ENCODE results near the gene HGS.

HGS gene

GRCh38 chr17:81676906-81677305 lies 6.9 kb upstream of the HGS start:
- no peak for FAIRE-seq
- TF ChIP-seq CTCF (IDR thresholded peaks at IDR 0.05; ENCODE audit: insufficient read depth, missing control alignments), result no peak
- DNase-seq (ENCODE audit: insufficient read length, low spot score), result no peak

GRCh38 chr17:81680150-81680549 lies 3.7 kb upstream of the HGS start:
- DNase-seq (ENCODE audit: insufficient read length, low spot score), result no peak
- no peak for TF ChIP-seq CTCF (IDR thresholded peaks at IDR 0.05; ENCODE audit: insufficient read depth, missing control alignments)
- no peak for FAIRE-seq

- no peak for TF ChIP-seq CTCF (IDR thresholded peaks at IDR 0.05; ENCODE audit: insufficient read depth, missing control alignments)
- no peak for FAIRE-seq
Measured at GRCh38 chr17:81681672-81682071, 2.1 kb upstream of the HGS start.

GRCh38 chr17:81682565-81683207 lies 1.1 kb upstream of the HGS start:
- DNase-seq (ENCODE audit: insufficient read length, low spot score) (no peak), FAIRE-seq (no peak)
- no peak for TF ChIP-seq CTCF (IDR thresholded peaks at IDR 0.05; ENCODE audit: insufficient read depth, missing control alignments)

More at GRCh38 chr17:81681672-81682071, 2.1 kb upstream of the HGS start:
- no peak for DNase-seq (ENCODE audit: insufficient read length, low spot score)

- DNase-seq (ENCODE audit: insufficient read length, low spot score) (no peak), FAIRE-seq (no peak)
- TF ChIP-seq CTCF (IDR thresholded peaks at IDR 0.05; ENCODE audit: insufficient read depth, missing control alignments), result no peak
Measured at GRCh38 chr17:81683208-81683583, 615 bp upstream of the HGS start.

- FAIRE-seq (no peak), DNase-seq (ENCODE audit: insufficient read length, low spot score) (no peak)
- no peak for TF ChIP-seq CTCF (IDR thresholded peaks at IDR 0.05; ENCODE audit: insufficient read depth, missing control alignments)
Measured at GRCh38 chr17:81684442-81684911, 666 bp downstream of the HGS start.

- no peak for FAIRE-seq
- TF ChIP-seq CTCF (IDR thresholded peaks at IDR 0.05; ENCODE audit: insufficient read depth, missing control alignments), result no peak
- no peak for DNase-seq (ENCODE audit: insufficient read length, low spot score)
Measured at GRCh38 chr17:81685108-81685507, 1.3 kb downstream of the HGS start.

Measured in D721Med (cell line).